ENCODE measurements around the gene ID1. TPM values are rescaled to one million over a fixed set of nuclear protein-coding genes. Genes with fewer than 3 reads are reported as not detected.
A peak's percentile ranks its signal among the peaks of the same experiment; 100 is the strongest.

The ID1 gene
- total RNA-seq, 1 donor: 27.2 TPM

GRCh38 chr20:31630187-31630790, 25.2 kb downstream of the ID1 start:
- DNase-seq (ENCODE audit: low read depth): peak; percentile 21
- H3K4me3 ChIP-seq (ENCODE audit: low read depth, low read length): no peak overlapping the region
- TF ChIP-seq CTCF (IDR thresholded peaks at IDR 0.05; ENCODE audit: insufficient read depth, low read depth, low read length): no peak

- no peak overlapping the region for H3K4me3 ChIP-seq (ENCODE audit: low read depth, low read length)
- no peak for DNase-seq (ENCODE audit: low read depth)
- TF ChIP-seq CTCF (IDR thresholded peaks at IDR 0.05; ENCODE audit: insufficient read depth, low read depth, low read length): no peak
These were observed 27.7 kb downstream of the ID1 start for GRCh38 chr20:31632548-31633338.

GRCh38 chr20:31633339-31633914, 28.3 kb downstream of the ID1 start:
- H3K4me3 ChIP-seq (ENCODE audit: low read depth, low read length): no peak overlapping the region
- DNase-seq (ENCODE audit: low read depth): peak; percentile 84
- TF ChIP-seq CTCF (IDR thresholded peaks at IDR 0.05; ENCODE audit: insufficient read depth, low read depth, low read length): no peak

GRCh38 chr20:31637660-31638059, 32.6 kb downstream of the ID1 start, which contains the start of gene COX4I2:
Gene COX4I2, plus strand, starts transcription at chr20:31637912. Its CDS starts 1,106 bp downstream, at chr20:31639018.
- H3K4me3 ChIP-seq (ENCODE audit: low read depth, low read length): no peak within 1 kb of the TSS
- DNase-seq (ENCODE audit: low read depth): no peak
- TF ChIP-seq CTCF (IDR thresholded peaks at IDR 0.05; ENCODE audit: insufficient read depth, low read depth, low read length): no peak

GRCh38 chr20:31638317-31638716, 33.2 kb downstream of the ID1 start:
- H3K4me3 ChIP-seq (ENCODE audit: low read depth, low read length): no peak overlapping the region
- TF ChIP-seq CTCF (IDR thresholded peaks at IDR 0.05; ENCODE audit: insufficient read depth, low read depth, low read length): no peak
- no peak for DNase-seq (ENCODE audit: low read depth)

GRCh38 chr20:31638816-31639215, 33.7 kb downstream of the ID1 start:
- DNase-seq (ENCODE audit: low read depth): no peak
- TF ChIP-seq CTCF (IDR thresholded peaks at IDR 0.05; ENCODE audit: insufficient read depth, low read depth, low read length): no peak
- H3K4me3 ChIP-seq (ENCODE audit: low read depth, low read length): no peak overlapping the region
